ENCODE measurements around the gene ZFAND3. TPM values are rescaled to one million over a fixed set of nuclear protein-coding genes. Genes with fewer than 3 reads are reported as not detected.

ZFAND3 gene
- total RNA-seq, 1 experiment from 2014 or later, result 47.2 TPM

- TF ChIP-seq ZNF274 (IDR thresholded peaks at IDR 0.05; ENCODE audit: low read depth, low read length) (no peak), CBX3 (IDR thresholded peaks at IDR 0.05; ENCODE audit: low read depth) (no peak), CEBPB (IDR thresholded peaks at IDR 0.05; ENCODE audit: low read depth) (no peak)
- TF ChIP-seq, protein P1, sequence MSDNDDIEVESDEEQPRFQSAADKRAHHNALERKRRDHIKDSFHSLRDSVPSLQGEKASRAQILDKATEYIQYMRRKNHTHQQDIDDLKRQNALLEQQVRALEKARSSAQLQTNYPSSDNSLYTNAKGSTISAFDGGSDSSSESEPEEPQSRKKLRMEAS (IDR thresholded peaks at IDR 0.05), result no peak
These were observed 350.5 kb downstream of the ZFAND3 start (continued) for GRCh38 chr6:38169977-38170526.

- H2AFZ ChIP-seq (ENCODE audit: low read depth, low read length, poor library complexity, severe bottlenecking), result no peak overlapping the region
- no peaks in the 10 kb centered on the region for H3K4me1 ChIP-seq (ENCODE audit: control insufficient read depth in 1 of 2, insufficient read depth in 2 of 2, low read length in 2 of 2)
- ATAC-seq, result no peak
- no peaks in the 10 kb centered on the region for H3K9me2 ChIP-seq (ENCODE audit: insufficient read depth)
- H3K79me2 ChIP-seq (ENCODE audit: insufficient read depth, low read length), result no peaks in the 10 kb centered on the region
- no TSS peak for BruUV-seq (replicated peaks)
- no peak for DNase-seq (ENCODE audit: low read depth, low spot score)
- TF ChIP-seq POLR2AphosphoS5 (IDR thresholded peaks at IDR 0.05; ENCODE audit: low read depth, low read length), result no peak
- TF ChIP-seq ZNF274 (IDR thresholded peaks at IDR 0.05; ENCODE audit: low read depth, low read length), result no peak
- TF ChIP-seq YY1 (IDR thresholded peaks at IDR 0.05; ENCODE audit: extremely low read depth, insufficient replicate concordance, low read depth, low read length), result no peak
- no peak for TF ChIP-seq SP1 (IDR thresholded peaks at IDR 0.05; ENCODE audit: low read depth)
- TF ChIP-seq EZH2phosphoT487 (IDR thresholded peaks at IDR 0.05; ENCODE audit: borderline replicate concordance), result no peak
- no peak for TF ChIP-seq CBX3 (IDR thresholded peaks at IDR 0.05; ENCODE audit: low read depth)
- no peak for TF ChIP-seq POLR2A (IDR thresholded peaks at IDR 0.05; ENCODE audit: borderline replicate concordance, extremely low read depth, insufficient read depth, insufficient read length)
- TF ChIP-seq RAD21 (IDR thresholded peaks at IDR 0.05; ENCODE audit: low read depth), result no peak
- no peak for TF ChIP-seq TCF7L2 (IDR thresholded peaks at IDR 0.05; ENCODE audit: borderline replicate concordance, extremely low read depth, insufficient read depth, insufficient read length)
- H3K27ac ChIP-seq (ENCODE audit: low read depth, low read length), result no peak overlapping the region
- no peak overlapping the region for H3K9ac ChIP-seq (ENCODE audit: low read length)
- H4K20me1 ChIP-seq (ENCODE audit: insufficient read depth), result no peaks in the 10 kb centered on the region
- no peaks in the 10 kb centered on the region for H3K27me3 ChIP-seq (ENCODE audit: insufficient read depth, low read length)
- ChIA-PET POLR2A (no interaction called here), RAD21 (ENCODE audit: low non-redundant PET in 1 of 2, low total read pairs in 2 of 2, uncharacterized antibody in 2 of 2, unreplicated experiment in 2 of 2) (no interaction called here), CTCF (no interaction called here)
- H3K4me2 ChIP-seq (ENCODE audit: low read length), result no peak overlapping the region
- no peaks in the 10 kb centered on the region for H3K9me3 ChIP-seq (ENCODE audit: control insufficient read depth in 1 of 2, insufficient read depth in 1 of 2, low read depth in 1 of 2, low read length in 2 of 2)
- no peak overlapping the region for H3K4me3 ChIP-seq (replicated peaks in 1 of 2; ENCODE audit: low read depth in 1 of 2, low read length in 2 of 2)
- H3K36me3 ChIP-seq (ENCODE audit: control insufficient read depth in 1 of 2, insufficient read depth in 2 of 2, low read length in 2 of 2), result no peaks in the 10 kb centered on the region
- intact Hi-C loops (cut with micrococcal nuclease), result no loop called here
These were observed 351.3 kb downstream of the ZFAND3 start for GRCh38 chr6:38170666-38171355.
